Uterine smooth muscle cell (primary cell): ENCODE results near the gene FAM199X. TPM values are rescaled to one million over a fixed set of nuclear protein-coding genes. Genes with fewer than 3 reads are reported as not detected.

Source experiments
- total RNA-seq: library from RNA; depleted of rRNA; stranded (reverse); fragments of >200 nt; gene quantifications from 2 replicates; pipeline ENCODE4 v1.2.3, GENCODE V29; 2014

FAM199X gene
- 25.7 and 27.9 TPM in 2 replicates for total RNA-seq

GRCh38 chrX:104165894-104166734, at the start of gene FAM199X:
TSS of gene FAM199X (plus strand) at chrX:104166453. CDS start at chrX:104166786, 333 bp downstream.

GRCh38 chrX:104156630-104157529, 9.4 kb upstream of the FAM199X start, which contains the start of gene SLC25A53:
TSS of gene SLC25A53 (minus strand) at chrX:104157009. CDS start at chrX:104105257, 51,752 bp downstream.

Other genes with a start within 250 kb of the FAM199X start
- 4.9 and 6.1 TPM in 2 replicates for gene TMSB15B, start 203.8 kb upstream of the FAM199X start, total RNA-seq
- not detected in 2 replicates for gene H2BW1, start 152.7 kb upstream of the FAM199X start, total RNA-seq
- gene H2BW2, start 126.5 kb upstream of the FAM199X start, total RNA-seq = not detected in 2 replicates
- 5.6 and 6.2 TPM in 2 replicates for gene TMSB15C, start 90.2 kb upstream of the FAM199X start, total RNA-seq
- 0.55 and 2.0 TPM in 2 replicates for gene ZCCHC18, start 53.9 kb upstream of the FAM199X start, total RNA-seq
- gene SLC25A53, start 9.4 kb upstream of the FAM199X start, total RNA-seq = 5.8 and 8.9 TPM in 2 replicates
- gene ESX1, start 88.5 kb downstream of the FAM199X start, total RNA-seq = 0.12 TPM in 1 of 2 replicates, not detected in the other